ENCODE measurements around the gene PIEZO2.

DNA sequence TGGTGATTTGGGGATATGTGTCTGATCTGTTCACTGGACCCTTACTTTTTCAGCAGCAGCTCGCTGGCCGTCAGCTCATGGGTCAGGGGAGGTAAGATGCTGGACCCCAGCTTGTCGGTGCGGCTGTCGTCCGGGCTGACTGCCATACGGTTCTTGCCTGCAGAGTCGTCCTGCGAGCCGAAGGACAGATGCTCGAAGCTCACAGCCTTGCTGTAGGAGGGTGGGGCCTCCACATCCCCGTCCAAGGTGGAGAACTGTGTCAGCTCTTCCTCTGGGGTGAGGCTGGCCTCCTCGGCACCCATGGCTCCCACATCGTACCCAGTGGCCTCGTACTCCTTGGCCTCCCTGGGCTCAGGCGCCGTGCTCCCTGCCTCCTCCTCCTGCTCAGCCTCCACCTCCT lies 444.1 kb downstream of the PIEZO2 start:
- TF ChIP-seq, protein P1, sequence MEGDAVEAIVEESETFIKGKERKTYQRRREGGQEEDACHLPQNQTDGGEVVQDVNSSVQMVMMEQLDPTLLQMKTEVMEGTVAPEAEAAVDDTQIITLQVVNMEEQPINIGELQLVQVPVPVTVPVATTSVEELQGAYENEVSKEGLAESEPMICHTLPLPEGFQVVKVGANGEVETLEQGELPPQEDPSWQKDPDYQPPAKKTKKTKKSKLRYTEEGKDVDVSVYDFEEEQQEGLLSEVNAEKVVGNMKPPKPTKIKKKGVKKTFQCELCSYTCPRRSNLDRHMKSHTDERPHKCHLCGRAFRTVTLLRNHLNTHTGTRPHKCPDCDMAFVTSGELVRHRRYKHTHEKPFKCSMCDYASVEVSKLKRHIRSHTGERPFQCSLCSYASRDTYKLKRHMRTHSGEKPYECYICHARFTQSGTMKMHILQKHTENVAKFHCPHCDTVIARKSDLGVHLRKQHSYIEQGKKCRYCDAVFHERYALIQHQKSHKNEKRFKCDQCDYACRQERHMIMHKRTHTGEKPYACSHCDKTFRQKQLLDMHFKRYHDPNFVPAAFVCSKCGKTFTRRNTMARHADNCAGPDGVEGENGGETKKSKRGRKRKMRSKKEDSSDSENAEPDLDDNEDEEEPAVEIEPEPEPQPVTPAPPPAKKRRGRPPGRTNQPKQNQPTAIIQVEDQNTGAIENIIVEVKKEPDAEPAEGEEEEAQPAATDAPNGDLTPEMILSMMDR (optimal IDR thresholded peaks at IDR 0.05 in 1 of 3, IDR thresholded peaks at IDR 0.05 in 1 of 3, conservative IDR thresholded peaks at IDR 0.05 in 1 of 3; ENCODE audit: extremely low read depth in 1 of 3, insufficient read depth in 2 of 3, low read length in 3 of 3) = no peak
- TF ChIP-seq EZH2 (IDR thresholded peaks at IDR 0.05; ENCODE audit: low read length) = no peak

All from keratinocyte (primary cell).